Dedifferentiated amniotic fluid mesenchymal stem cell (primary cell): ENCODE measurements around the gene KYAT1.

Source experiments
- DNase-seq: peaks from one replicate; pipeline ENCODE4 v3.0.0-alpha.2; 2016; ENCODE audit errors: extremely low spot score

Gene KYAT1

GRCh38 chr9:128840524-128840923 is 41.2 kb downstream of the KYAT1 start:
- DNase-seq: no peak

- no peak for DNase-seq
These were observed 43.4 kb downstream of the KYAT1 start for GRCh38 chr9:128838338-128838737.

GRCh38 chr9:128836509-128837145 is 45.1 kb downstream of the KYAT1 start:
- DNase-seq: no peak

GRCh38 chr9:128835246-128836210 is 46.2 kb downstream of the KYAT1 start:
- no peak for DNase-seq

GRCh38 chr9:128833696-128834095 is 48.1 kb downstream of the KYAT1 start:
- no peak for DNase-seq

- peak; percentile 91 for DNase-seq
These were observed 52.1 kb downstream of the KYAT1 start, which contains the start of gene SPOUT1 for GRCh38 chr9:128829477-128830251. SPOUT1 (minus strand) TSS chr9:128829794; CDS start chr9:128829780, 14 bp downstream.

GRCh38 chr9:128828719-128829452 is 52.9 kb downstream of the KYAT1 start:
- no peak for DNase-seq

- no peak for DNase-seq
These were observed 53.5 kb downstream of the KYAT1 start for GRCh38 chr9:128828267-128828666.

GRCh38 chr9:128825923-128826700 is 55.6 kb downstream of the KYAT1 start:
- DNase-seq: no peak

GRCh38 chr9:128824911-128825310 is 56.8 kb downstream of the KYAT1 start:
- no peak for DNase-seq

- no peak for DNase-seq
These were observed 57.8 kb downstream of the KYAT1 start for GRCh38 chr9:128823903-128824406.

GRCh38 chr9:128823362-128823902 is 58.3 kb downstream of the KYAT1 start:
- no peak for DNase-seq

GRCh38 chr9:128822407-128823042 is 59.2 kb downstream of the KYAT1 start:
- DNase-seq: no peak

- DNase-seq: no peak
These were observed 60.0 kb downstream of the KYAT1 start for GRCh38 chr9:128821584-128822406.

GRCh38 chr9:128820665-128821583 is 60.8 kb downstream of the KYAT1 start:
- no peak for DNase-seq

- no peak for DNase-seq
These were observed 61.8 kb downstream of the KYAT1 start for GRCh38 chr9:128819716-128820664.
